Kidney (tissue), 14 donors: ENCODE data around the gene TRMT13. TPM values are rescaled to one million over a fixed set of nuclear protein-coding genes. Genes with fewer than 3 reads are reported as not detected.
A peak's percentile ranks its signal among the peaks of the same experiment; 100 is the strongest.

ENCODE experiments used
- DNase-seq, 5 donors: peaks; one replicate each; pipeline ENCODE4 v3.0.0-alpha.2; 2013 to 2020
- FAIRE-seq: peaks from 2 replicates; lab custom pipeline; 2012; peaks lifted over from hg19 to GRCh38; lab: Jason Lieb, UNC
- H3K27ac ChIP-seq, 2 donors: one replicate each; pipeline ENCODE4 v1.7.0; 2013; ENCODE audit warnings: low read depth in 2 of 2, low read length in 2 of 2, inconsistent platforms in 1 of 2
- H3K27me3 ChIP-seq: one replicate; pipeline ENCODE4 v1.7.1; 2013; ENCODE audit warnings: low read length, inconsistent platforms; ENCODE audit not compliant: control insufficient read depth, insufficient read depth
- H3K36me3 ChIP-seq, 3 donors: one replicate each; pipeline versions ENCODE4 v1.7.0 to v1.7.1; 2013; ENCODE audit warnings: low read length in 3 of 3, control low read depth in 1 of 3, inconsistent platforms in 1 of 3; ENCODE audit not compliant: insufficient read depth in 3 of 3, control insufficient read depth in 2 of 3
- H3K4me1 ChIP-seq, 3 donors: one replicate each; pipeline versions ENCODE4 v1.7.0 to v1.7.1; 2013; ENCODE audit warnings: low read length in 3 of 3, inconsistent platforms in 1 of 3, low read depth in 1 of 3; ENCODE audit not compliant: control insufficient read depth in 2 of 3, insufficient read depth in 2 of 3
- H3K4me3 ChIP-seq, 3 donors: one replicate each; pipeline versions ENCODE4 v1.7.0 to v1.8.1; 2013; ENCODE audit warnings: low read length in 3 of 3, control low read depth in 1 of 3, inconsistent platforms in 1 of 3
- H3K9ac ChIP-seq, 3 donors: one replicate each; pipeline versions ENCODE4 v1.7.0 to v1.7.1; 2013; ENCODE audit warnings: low read length in 3 of 3, control low read depth in 1 of 3, inconsistent platforms in 1 of 3
- H3K9me3 ChIP-seq, 3 donors: one replicate each; pipeline versions ENCODE4 v1.7.0 to v1.7.1; 2013; ENCODE audit warnings: low read length in 3 of 3, control low read depth in 1 of 3, inconsistent platforms in 1 of 3; ENCODE audit not compliant: control insufficient read depth in 2 of 3, insufficient read depth in 1 of 3
- intact Hi-C: fragments of 100-400 bp; cut with DNase I; formaldehyde crosslinking; loops from one replicate; pipeline ENCODE4 v1.11.1; 2022
- polyA plus RNA-seq: library from polyadenylated mRNA; stranded (reverse); fragments of 350-450 nt; fragmentation: Illumina TruSeq; extraction: RNeasy Lipid Tissue Mini Kit (QIAGEN cat#74804); gene quantifications from one replicate; pipeline ENCODE4 v1.2.3, GENCODE V29; 2014; ENCODE audit warnings: low read depth, low replicate concordance; ENCODE audit not compliant: insufficient read depth
- total RNA-seq: library from RNA; stranded (reverse); fragmentation: NEBNext Ultra II Directional; extraction: Animal tissue kit (Norgen Biotek cat#: 25700); gene quantifications from one replicate; pipeline ENCODE4 v1.2.1, GENCODE V29; 2021
- TF ChIP-seq, protein P1 (sequence below): IDR thresholded peaks from 3 replicates; pipeline ENCODE4 v1.5.1; 2012; ENCODE audit warnings: mild to moderate bottlenecking, moderate library complexity, borderline replicate concordance; ENCODE audit not compliant: insufficient read depth; ENCODE audit errors: extremely low read depth
- donor health status: control.
- donor health status: control.
- donor health status: control.
- donor health status: control.
- donor health status: control.
- donor health status: DM: yes; HTN: yes; CAD: no.
- donor health status: Normal renal cell carcinoma (clear cell type).

The TRMT13 gene
- total and polyA plus RNA-seq, 2 donors from 2014 or later = 5.9 to 16.9 TPM

GRCh38 chr1:100130552-100131077 lies 2.3 kb upstream of the TRMT13 start:
- TF ChIP-seq, protein P1, sequence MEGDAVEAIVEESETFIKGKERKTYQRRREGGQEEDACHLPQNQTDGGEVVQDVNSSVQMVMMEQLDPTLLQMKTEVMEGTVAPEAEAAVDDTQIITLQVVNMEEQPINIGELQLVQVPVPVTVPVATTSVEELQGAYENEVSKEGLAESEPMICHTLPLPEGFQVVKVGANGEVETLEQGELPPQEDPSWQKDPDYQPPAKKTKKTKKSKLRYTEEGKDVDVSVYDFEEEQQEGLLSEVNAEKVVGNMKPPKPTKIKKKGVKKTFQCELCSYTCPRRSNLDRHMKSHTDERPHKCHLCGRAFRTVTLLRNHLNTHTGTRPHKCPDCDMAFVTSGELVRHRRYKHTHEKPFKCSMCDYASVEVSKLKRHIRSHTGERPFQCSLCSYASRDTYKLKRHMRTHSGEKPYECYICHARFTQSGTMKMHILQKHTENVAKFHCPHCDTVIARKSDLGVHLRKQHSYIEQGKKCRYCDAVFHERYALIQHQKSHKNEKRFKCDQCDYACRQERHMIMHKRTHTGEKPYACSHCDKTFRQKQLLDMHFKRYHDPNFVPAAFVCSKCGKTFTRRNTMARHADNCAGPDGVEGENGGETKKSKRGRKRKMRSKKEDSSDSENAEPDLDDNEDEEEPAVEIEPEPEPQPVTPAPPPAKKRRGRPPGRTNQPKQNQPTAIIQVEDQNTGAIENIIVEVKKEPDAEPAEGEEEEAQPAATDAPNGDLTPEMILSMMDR = no peak
- no peak for FAIRE-seq

GRCh38 chr1:100131623-100132022 lies 1.3 kb upstream of the TRMT13 start:
- FAIRE-seq (no peak), DNase-seq (peak in 1 of 5 donors; percentile 0)
- Histone ChIP-seq H3K27ac (no peak overlapping the region), H3K4me3 (peak overlapping the region in 2 of 3 donors; percentile 95 to 96), H3K9me3 (no peaks in the 10 kb centered on the region), H3K4me1 (peaks cover 0 to 13% (median 2%) of the 10 kb centered on the region in 3 donors), H3K9ac (peak overlapping the region in 1 of 3 donors; percentile 52), H3K27me3 (no peaks in the 10 kb centered on the region), H3K36me3 (no peaks in the 10 kb centered on the region)
- TF ChIP-seq, protein P1 = no peak
- intact Hi-C loops = no loop called here

More at GRCh38 chr1:100130552-100131077, 2.3 kb upstream of the TRMT13 start:
- no peak overlapping the region for H3K27ac ChIP-seq
- H3K9ac ChIP-seq = no peak overlapping the region
- no peaks in the 10 kb centered on the region for H3K27me3 ChIP-seq
- H3K4me3 ChIP-seq = no peak overlapping the region
- intact Hi-C loops = no loop called here
- peaks cover 0 to 13% (median 2%) of the 10 kb centered on the region in 3 donors for H3K4me1 ChIP-seq
- no peak for DNase-seq
- no peaks in the 10 kb centered on the region for H3K36me3 ChIP-seq
- no peaks in the 10 kb centered on the region for H3K9me3 ChIP-seq

- FAIRE-seq (no peak), DNase-seq (no peak)
- Histone ChIP-seq H3K27me3 (no peaks in the 10 kb centered on the region), H3K4me1 (peaks cover 0 to 13% (median 2%) of the 10 kb centered on the region in 3 donors), H3K9ac (no peak overlapping the region), H3K9me3 (no peaks in the 10 kb centered on the region), H3K36me3 (peaks cover 4 to 16% (median 5%) of the 10 kb centered on the region in 3 donors), H3K27ac (no peak overlapping the region), H3K4me3 (no peak overlapping the region)
- TF ChIP-seq, protein P1 = no peak
- intact Hi-C loops = no loop called here
These were observed 1.9 kb downstream of the TRMT13 start for GRCh38 chr1:100134872-100135271.
